PC-9 (cell line): ENCODE data around the gene SPATC1L.

ENCODE experiments used
- CTCF ChIP-seq: fragments of 200-600 bp; sonication (generic); conservative IDR thresholded peaks from 2 replicates; pipeline ENCODE4 v1.6.1; 2017; ENCODE audit warnings: mixed run types, antibody characterized with exemption, mild to moderate bottlenecking, moderate library complexity
- EZH2 ChIP-seq: fragments of 200-600 bp; sonication (generic); IDR thresholded peaks from 2 replicates; pipeline ENCODE4 v1.8.0; 2017; ENCODE audit warnings: antibody characterized with exemption, low read depth

- TF ChIP-seq CTCF (no peak), EZH2 (no peak)
Observed at GRCh38 chr21:46185716-46186115, 1.5 kb upstream of the SPATC1L start.
